ENCODE results near the gene ZC3H12C.

Gene ZC3H12C

DNA sequence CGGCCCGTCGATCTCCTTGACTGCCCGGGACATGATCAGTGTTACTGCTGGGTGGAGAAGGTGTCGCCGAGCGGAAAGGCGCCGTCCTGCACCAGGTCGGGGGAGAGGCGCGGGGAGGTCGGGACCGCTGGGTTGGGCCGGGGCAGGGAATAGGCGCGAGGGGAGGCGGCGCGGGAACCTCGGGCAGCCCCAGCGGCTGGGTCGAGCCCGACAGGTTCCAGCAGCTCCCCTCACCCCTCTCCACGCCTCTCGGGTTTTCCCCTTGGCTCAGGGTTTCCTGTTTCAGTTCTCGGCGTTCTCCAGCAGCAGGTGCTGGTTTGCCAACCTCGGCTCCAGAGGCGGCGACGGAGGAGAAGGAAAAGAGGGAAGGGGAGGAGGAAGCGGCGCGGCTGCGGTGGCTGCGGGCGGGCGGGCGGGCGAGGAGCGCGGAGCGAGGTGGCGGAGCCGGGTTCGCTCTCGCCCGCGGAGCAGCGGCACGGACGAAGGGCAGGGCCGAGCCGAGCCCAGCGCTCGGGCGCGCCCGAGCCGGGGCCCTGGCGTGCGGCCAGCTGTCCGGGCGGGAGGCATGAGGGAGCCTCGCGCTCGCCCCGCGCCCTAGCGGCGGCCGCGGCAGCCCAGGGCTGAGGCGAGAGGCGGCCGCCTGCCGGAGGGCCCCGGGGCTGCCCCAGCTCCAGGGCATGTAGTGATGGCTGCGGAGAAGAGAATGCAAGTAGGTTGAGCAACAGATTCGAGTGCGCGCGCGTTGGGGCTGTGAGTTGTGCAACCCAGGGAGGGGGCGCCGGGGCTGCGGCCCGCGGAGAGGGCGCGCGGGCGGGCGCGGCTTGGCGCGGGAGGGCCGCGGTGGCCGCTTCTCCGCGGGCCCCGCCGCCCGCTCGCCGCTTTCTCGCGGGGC, at the start of gene ZC3H12C:
Gene ZC3H12C, plus strand, starts transcription at position 878 of the 892 bp plus-strand sequence. CDS start 20 bp downstream, outside the sequence.
- POLR2A ChIA-PET, result interaction anchor here (0.5 to 0.8 kb wide), 2 partner anchors 64 to 1933 kb away, joined by 3 read pairs; no protein-coding TSS in a partner anchor
- TF ChIP-seq CTCF (IDR thresholded peaks at IDR 0.05; ENCODE audit: control extremely low read depth, extremely low read depth, low read depth, missing control alignments), result peak; percentile 35
- peak; percentile 80 for DNase-seq (ENCODE audit: extremely low spot score)
- CTCF ChIA-PET, result interaction anchor here (1.1 to 2.7 kb wide), 9 partner anchors 8 to 149 kb away, joined by 3 to 15 read pairs (median 5); no protein-coding TSS in a partner anchor

GRCh38 chr11:110044226-110044968, 48.8 kb upstream of the ZC3H12C start:
- ChIA-PET CTCF (interaction anchor here (0.6 kb wide), 1 partner anchor 191 kb away, joined by 3 read pairs; no protein-coding TSS in a partner anchor), POLR2A (no interaction called here)
- TF ChIP-seq CTCF (IDR thresholded peaks at IDR 0.05; ENCODE audit: control extremely low read depth, extremely low read depth, low read depth, missing control alignments), result no peak
- DNase-seq (ENCODE audit: extremely low spot score), result no peak

DNA sequence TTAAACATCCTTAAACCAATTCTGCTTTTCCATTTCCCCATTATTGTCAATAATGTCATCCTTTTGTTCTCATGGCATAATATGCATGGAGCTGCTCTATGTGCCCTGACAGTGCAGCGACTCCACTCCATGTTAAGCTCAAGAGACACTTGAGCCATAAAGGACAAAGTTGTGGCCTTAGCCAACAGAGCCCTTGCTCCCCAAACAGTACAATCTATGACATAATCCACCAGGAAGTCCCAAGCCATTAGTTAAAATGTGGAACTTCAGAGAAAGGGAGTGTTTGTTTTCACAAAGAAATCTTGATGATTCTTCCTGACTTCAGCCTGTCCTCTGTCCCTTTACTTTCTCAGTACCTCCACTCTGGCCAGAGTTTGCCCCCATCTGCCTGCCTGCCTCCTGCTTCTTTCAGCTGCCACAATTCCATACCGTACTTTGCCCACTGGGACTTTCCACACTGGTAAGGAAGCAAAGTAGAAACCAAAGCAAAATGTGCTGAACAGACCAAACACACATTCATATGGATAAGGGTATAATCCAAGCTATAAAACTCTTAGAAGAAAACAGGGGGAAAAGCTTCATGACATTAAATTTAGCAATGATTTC, 46.3 kb upstream of the ZC3H12C start:
- ChIA-PET CTCF (interaction anchor here (0.9 to 1.1 kb wide), 2 partner anchors 10 to 39 kb away, joined by 3 read pairs; no protein-coding TSS in a partner anchor), POLR2A (interaction anchor here (0.7 kb wide), 1 partner anchor 963 kb away, joined by 4 read pairs; no protein-coding TSS in a partner anchor)
- TF ChIP-seq CTCF (IDR thresholded peaks at IDR 0.05; ENCODE audit: control extremely low read depth, extremely low read depth, low read depth, missing control alignments), result no peak
- no peak for DNase-seq (ENCODE audit: extremely low spot score)

GRCh38 chr11:110049501-110050200, 43.5 kb upstream of the ZC3H12C start:
- no peak for TF ChIP-seq CTCF (IDR thresholded peaks at IDR 0.05; ENCODE audit: control extremely low read depth, extremely low read depth, low read depth, missing control alignments)
- ChIA-PET CTCF (interaction anchor here (2.0 to 2.1 kb wide), 2 partner anchors 8 to 12 kb away, joined by 4 to 5 read pairs; no protein-coding TSS in a partner anchor), POLR2A (no interaction called here)

DNA sequence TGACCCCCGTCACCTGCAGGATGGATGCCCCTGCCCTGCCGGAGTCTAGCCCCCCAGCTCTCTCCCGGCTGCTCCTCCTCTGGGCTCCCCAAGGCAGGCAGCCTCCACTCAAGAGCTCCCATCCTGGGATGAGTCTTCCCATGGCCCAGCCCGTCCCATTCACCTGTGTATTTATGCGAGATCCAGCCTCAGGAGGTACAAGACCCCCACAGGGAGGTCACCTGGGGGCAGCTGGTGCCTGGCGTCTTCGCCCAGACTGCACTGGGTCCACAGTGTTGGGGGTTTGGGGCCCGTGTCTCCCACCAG, 43.0 kb upstream of the ZC3H12C start:
- TF ChIP-seq CTCF (IDR thresholded peaks at IDR 0.05; ENCODE audit: control extremely low read depth, extremely low read depth, low read depth, missing control alignments), result no peak
- ChIA-PET POLR2A (no interaction called here), CTCF (interaction anchor here (2.0 to 2.1 kb wide), 2 partner anchors 8 to 12 kb away, joined by 4 to 5 read pairs; no protein-coding TSS in a partner anchor)
- no peak for DNase-seq (ENCODE audit: extremely low spot score)

More at GRCh38 chr11:110049501-110050200, 43.5 kb upstream of the ZC3H12C start:
- no peak for DNase-seq (ENCODE audit: extremely low spot score)
